Fibroblast of the aortic adventitia (primary cell): ENCODE data around the gene JAM2. TPM values are rescaled to one million over a fixed set of nuclear protein-coding genes. Genes with fewer than 3 reads are reported as not detected.

Source experiments
- DNase-seq: peaks from one replicate; pipeline ENCODE4 v3.0.0-alpha.2; 2010; ENCODE audit warnings: low read depth
- H3K4me3 ChIP-seq: 2 replicates; pipeline ENCODE4 v1.5.1; 2011; ENCODE audit warnings: low read depth, mild to moderate bottlenecking, control low read depth, low read length, moderate library complexity
- total RNA-seq: library from RNA; depleted of rRNA; stranded (reverse); fragments of >200 nt; gene quantifications from 2 replicates; pipeline ENCODE4 v1.2.3, GENCODE V29; 2012; ENCODE audit warnings: low replicate concordance
- TF ChIP-seq, protein P1 (sequence below): IDR thresholded peaks from 2 replicates; pipeline ENCODE4 v1.5.1; 2011; ENCODE audit warnings: mild to moderate bottlenecking, low read length, control low read depth, inconsistent platforms; ENCODE audit not compliant: insufficient read depth

JAM2 gene
- total RNA-seq, 1 donor, result 3.0 TPM

- DNase-seq, result no peak
- H3K4me3 ChIP-seq, result no peak overlapping the region
- TF ChIP-seq, protein P1, sequence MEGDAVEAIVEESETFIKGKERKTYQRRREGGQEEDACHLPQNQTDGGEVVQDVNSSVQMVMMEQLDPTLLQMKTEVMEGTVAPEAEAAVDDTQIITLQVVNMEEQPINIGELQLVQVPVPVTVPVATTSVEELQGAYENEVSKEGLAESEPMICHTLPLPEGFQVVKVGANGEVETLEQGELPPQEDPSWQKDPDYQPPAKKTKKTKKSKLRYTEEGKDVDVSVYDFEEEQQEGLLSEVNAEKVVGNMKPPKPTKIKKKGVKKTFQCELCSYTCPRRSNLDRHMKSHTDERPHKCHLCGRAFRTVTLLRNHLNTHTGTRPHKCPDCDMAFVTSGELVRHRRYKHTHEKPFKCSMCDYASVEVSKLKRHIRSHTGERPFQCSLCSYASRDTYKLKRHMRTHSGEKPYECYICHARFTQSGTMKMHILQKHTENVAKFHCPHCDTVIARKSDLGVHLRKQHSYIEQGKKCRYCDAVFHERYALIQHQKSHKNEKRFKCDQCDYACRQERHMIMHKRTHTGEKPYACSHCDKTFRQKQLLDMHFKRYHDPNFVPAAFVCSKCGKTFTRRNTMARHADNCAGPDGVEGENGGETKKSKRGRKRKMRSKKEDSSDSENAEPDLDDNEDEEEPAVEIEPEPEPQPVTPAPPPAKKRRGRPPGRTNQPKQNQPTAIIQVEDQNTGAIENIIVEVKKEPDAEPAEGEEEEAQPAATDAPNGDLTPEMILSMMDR, result no peak
Measured at GRCh38 chr21:25643486-25643885, 4.4 kb downstream of the JAM2 start.

GRCh38 chr21:25646474-25646873 lies 7.4 kb downstream of the JAM2 start:
- DNase-seq, result no peak
- no peak overlapping the region for H3K4me3 ChIP-seq
- TF ChIP-seq, protein P1, result no peak

GRCh38 chr21:25647647-25648046 lies 8.6 kb downstream of the JAM2 start:
- DNase-seq, result no peak
- no peak overlapping the region for H3K4me3 ChIP-seq
- TF ChIP-seq, protein P1, result no peak

- TF ChIP-seq, protein P1, result no peak
- DNase-seq, result no peak
Measured at GRCh38 chr21:25649146-25649545, 10.1 kb downstream of the JAM2 start.

GRCh38 chr21:25656412-25656811 lies 17.4 kb downstream of the JAM2 start:
- H3K4me3 ChIP-seq, result no peak overlapping the region
- DNase-seq, result no peak
- TF ChIP-seq, protein P1, result no peak

More at GRCh38 chr21:25649146-25649545, 10.1 kb downstream of the JAM2 start:
- no peak overlapping the region for H3K4me3 ChIP-seq

DNA sequence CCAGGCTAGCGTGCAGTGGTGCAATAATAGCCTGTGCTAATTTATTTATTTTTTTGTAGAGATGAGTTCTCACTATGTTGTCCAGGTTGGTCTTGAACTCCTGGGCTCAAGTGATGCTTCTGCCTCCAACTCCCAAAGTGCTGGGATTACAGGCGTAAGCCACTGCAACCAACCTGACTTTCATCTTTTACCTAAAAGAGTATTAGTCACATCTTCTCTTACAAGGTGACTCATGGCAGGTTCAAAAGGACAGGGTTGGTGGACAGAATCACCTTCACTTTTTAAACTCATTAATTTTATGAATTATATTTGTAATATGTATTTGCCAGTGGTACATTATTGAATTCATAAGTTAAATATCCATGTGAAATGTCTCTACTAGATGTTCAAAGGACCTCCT lies 18.1 kb downstream of the JAM2 start:
- DNase-seq, result no peak
- TF ChIP-seq, protein P1, result no peak
- no peak overlapping the region for H3K4me3 ChIP-seq

DNA sequence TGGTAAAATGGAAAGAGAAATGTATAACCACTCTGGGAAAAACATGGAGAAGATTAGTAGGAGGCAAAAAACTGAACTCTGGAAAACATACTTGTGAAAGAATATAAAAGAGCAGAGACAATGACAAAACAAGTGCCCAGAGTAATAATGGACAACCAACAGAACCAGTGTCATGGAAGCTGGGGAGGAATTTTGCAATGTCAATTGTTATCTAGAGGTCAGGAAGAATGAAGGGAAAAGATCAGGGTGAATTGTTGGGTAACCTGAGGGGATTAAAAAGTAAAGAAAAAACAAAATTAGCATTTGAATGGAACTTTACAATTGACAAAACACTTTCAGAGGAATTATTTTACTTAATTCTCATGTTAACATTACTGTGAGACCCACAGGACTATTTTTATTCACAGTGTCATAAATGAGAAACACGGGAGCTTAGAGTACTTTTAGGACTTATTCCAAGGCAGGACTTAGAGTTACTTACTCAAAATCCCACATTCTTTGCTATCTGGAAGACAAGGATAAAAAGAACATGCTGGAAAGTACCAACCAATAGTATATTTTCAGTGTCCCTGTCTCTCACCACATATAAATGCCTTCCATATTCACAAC lies 19.5 kb downstream of the JAM2 start:
- DNase-seq, result no peak
- no peak overlapping the region for H3K4me3 ChIP-seq
- TF ChIP-seq, protein P1, result no peak
